Fibroblast of lung (primary cell): Measurements from ENCODE around the gene STAT3. TPM values are rescaled to one million over a fixed set of nuclear protein-coding genes. Genes with fewer than 3 reads are reported as not detected.
A peak's percentile ranks its signal among the peaks of the same experiment; 100 is the strongest.

Source experiments
- DNase-seq, 2 donors: peaks; one replicate each; pipeline versions ENCODE4 v3.0.0 to v3.0.0-alpha.2; 2010; ENCODE audit warnings: low read depth in 2 of 2
- H2AFZ ChIP-seq: 2 replicates; pipeline ENCODE4 v1.5.1; 2012; ENCODE audit warnings: low read length, control low read depth, inconsistent platforms
- H3K27ac ChIP-seq: 2 replicates; pipeline ENCODE4 v1.5.1; 2011; ENCODE audit warnings: low read length, control low read depth; ENCODE audit not compliant: insufficient read depth
- H3K27me3 ChIP-seq: 2 replicates; pipeline ENCODE4 v1.5.1; 2011; ENCODE audit warnings: mild to moderate bottlenecking, low read length; ENCODE audit not compliant: control insufficient read depth, insufficient read depth
- H3K36me3 ChIP-seq: 2 replicates; pipeline ENCODE4 v1.5.1; 2011; ENCODE audit warnings: low read length; ENCODE audit not compliant: control insufficient read depth, insufficient read depth
- H3K4me1 ChIP-seq: 2 replicates; pipeline ENCODE4 v1.5.1; 2011; ENCODE audit warnings: low read length; ENCODE audit not compliant: control insufficient read depth, insufficient read depth; ENCODE audit errors: extremely low read depth
- H3K4me2 ChIP-seq: 2 replicates; pipeline ENCODE4 v1.5.1; 2011; ENCODE audit warnings: low read length, control low read depth; ENCODE audit not compliant: insufficient read depth; ENCODE audit errors: extremely low read depth
- H3K4me3 ChIP-seq, 4 experiments: fragments of 200-600 bp in 1 of 4; sonication (generic) in 1 of 4; replicated peaks in 1 of 4; 2 replicates each; pipeline ENCODE4 v1.5.1; 2011 to 2016; ENCODE audit warnings: low read length in 4 of 4, low read depth in 3 of 4, mild to moderate bottlenecking in 3 of 4, control low read depth in 2 of 4, inconsistent platforms in 1 of 4, mixed read lengths in 1 of 4; ENCODE audit not compliant: insufficient read depth in 1 of 4; ENCODE audit errors: control extremely low read depth in 1 of 4
- H3K79me2 ChIP-seq: 2 replicates; pipeline ENCODE4 v1.5.1; 2012; ENCODE audit warnings: mild to moderate bottlenecking, low read length, inconsistent platforms; ENCODE audit not compliant: control insufficient read depth, insufficient read depth
- H3K9ac ChIP-seq: 2 replicates; pipeline ENCODE4 v1.5.1; 2011; ENCODE audit warnings: mild to moderate bottlenecking, low read length, control low read depth; ENCODE audit not compliant: insufficient read depth
- H3K9me3 ChIP-seq: 2 replicates; pipeline ENCODE4 v1.5.1; 2012; ENCODE audit warnings: low read depth, low read length; ENCODE audit not compliant: control insufficient read depth, insufficient read depth
- H4K20me1 ChIP-seq: 2 replicates; pipeline ENCODE4 v1.5.1; 2011; ENCODE audit warnings: low read length; ENCODE audit not compliant: control insufficient read depth, insufficient read depth; ENCODE audit errors: extremely low read depth
- CTCF ChIP-seq, 2 donors: IDR thresholded peaks in 1 of 2; conservative IDR thresholded peaks in 1 of 2; 1 replicate in 1 of 2; 2 replicates in 1 of 2; pipeline ENCODE4 v1.5.1; 2011 to 2012; ENCODE audit warnings: low read length in 2 of 2, control low read depth in 1 of 2, inconsistent platforms in 1 of 2, low read depth in 1 of 2, mild to moderate bottlenecking in 1 of 2
- EZH2 ChIP-seq: IDR thresholded peaks from 2 replicates; pipeline ENCODE4 v1.5.1; 2012; ENCODE audit warnings: low read length, control low read depth, mild to moderate bottlenecking; ENCODE audit errors: missing control alignments
- polyA plus RNA-seq, 2 donors: library from polyadenylated mRNA; depleted of rRNA in 1 of 2; stranded (reverse) in 1 of 2; unstranded in 1 of 2; fragments of >200 nt; gene quantifications; 2 replicates each; pipeline ENCODE4 v1.2.1, GENCODE V29; 2011 to 2012; ENCODE audit warnings: missing spikeins in 1 of 2
- total RNA-seq: library from RNA; depleted of rRNA; stranded (reverse); fragments of >200 nt; gene quantifications from 2 replicates; pipeline ENCODE4 v1.2.1, GENCODE V29; 2014

Gene STAT3
- total and polyA plus RNA-seq, 2 donors (not counting 1 experiment from before 2014, with no cell fraction given): 75.0 to 101 TPM

- no peaks in the 10 kb centered on the region for H3K27me3 ChIP-seq
- H4K20me1 ChIP-seq: no peaks in the 10 kb centered on the region
- no peaks in the 10 kb centered on the region for H3K9me3 ChIP-seq
- H3K4me3 ChIP-seq: no peak overlapping the region
- DNase-seq: no peak
- peaks cover 3% of the 10 kb centered on the region for H3K4me1 ChIP-seq
- H3K4me2 ChIP-seq: no peak overlapping the region
- H3K36me3 ChIP-seq: peaks cover 26% of the 10 kb centered on the region
- no peak overlapping the region for H3K27ac ChIP-seq
- TF ChIP-seq CTCF (conservative IDR thresholded peaks at IDR 0.05 in 1 of 2, IDR thresholded peaks at IDR 0.05 in 1 of 2; ENCODE audit: low read depth in 1 of 2, low read length in 2 of 2): no peak
- TF ChIP-seq EZH2: no peak
- H3K9ac ChIP-seq: no peak overlapping the region
- no peak overlapping the region for H2AFZ ChIP-seq
- H3K79me2 ChIP-seq: no peaks in the 10 kb centered on the region
Measured at GRCh38 chr17:42333053-42333452, 55.2 kb downstream of the STAT3 start.

GRCh38 chr17:42329025-42329976 is 58.9 kb downstream of the STAT3 start:
- peaks cover 20% of the 10 kb centered on the region for H3K36me3 ChIP-seq
- H3K9ac ChIP-seq: no peak overlapping the region
- H3K27me3 ChIP-seq: no peaks in the 10 kb centered on the region
- peak; percentile 18 to 91 for DNase-seq
- peak overlapping the region; percentile 66 for H3K27ac ChIP-seq
- H4K20me1 ChIP-seq: no peaks in the 10 kb centered on the region
- H3K4me2 ChIP-seq: peak overlapping the region; percentile 51
- no peak overlapping the region for H3K4me3 ChIP-seq
- no peaks in the 10 kb centered on the region for H3K9me3 ChIP-seq
- no peaks in the 10 kb centered on the region for H3K79me2 ChIP-seq
- TF ChIP-seq EZH2 (no peak), CTCF (conservative IDR thresholded peaks at IDR 0.05 in 1 of 2, IDR thresholded peaks at IDR 0.05 in 1 of 2; ENCODE audit: low read depth in 1 of 2, low read length in 2 of 2) (no peak)
- peaks cover 10% of the 10 kb centered on the region for H3K4me1 ChIP-seq
- no peak overlapping the region for H2AFZ ChIP-seq

- H3K27ac ChIP-seq: peak overlapping the region; percentile 22
Measured at GRCh38 chr17:42325026-42325425, 63.2 kb downstream of the STAT3 start.

More at GRCh38 chr17:42325026-42325425, 63.2 kb downstream of the STAT3 start:
- Histone ChIP-seq H3K9ac (no peak overlapping the region), H3K4me1 (peaks cover 10% of the 10 kb centered on the region), H3K4me2 (no peak overlapping the region), H3K4me3 (no peak overlapping the region), H3K36me3 (peaks cover 21% of the 10 kb centered on the region), H4K20me1 (no peaks in the 10 kb centered on the region), H3K79me2 (no peaks in the 10 kb centered on the region), H3K9me3 (no peaks in the 10 kb centered on the region), H3K27me3 (no peaks in the 10 kb centered on the region), H2AFZ (no peak overlapping the region)
- DNase-seq: peak; percentile 43 to 95
- TF ChIP-seq CTCF (conservative IDR thresholded peaks at IDR 0.05 in 1 of 2, IDR thresholded peaks at IDR 0.05 in 1 of 2; ENCODE audit: low read depth in 1 of 2, low read length in 2 of 2) (no peak), EZH2 (no peak)
